ENCODE measurements around the gene TNIK.
"Not testable (repeated sequence)": the region's sequence is repeated elsewhere in the genome, so short reads cannot be mapped to it uniquely, and the experiment has no call there.

Gene TNIK

DNA sequence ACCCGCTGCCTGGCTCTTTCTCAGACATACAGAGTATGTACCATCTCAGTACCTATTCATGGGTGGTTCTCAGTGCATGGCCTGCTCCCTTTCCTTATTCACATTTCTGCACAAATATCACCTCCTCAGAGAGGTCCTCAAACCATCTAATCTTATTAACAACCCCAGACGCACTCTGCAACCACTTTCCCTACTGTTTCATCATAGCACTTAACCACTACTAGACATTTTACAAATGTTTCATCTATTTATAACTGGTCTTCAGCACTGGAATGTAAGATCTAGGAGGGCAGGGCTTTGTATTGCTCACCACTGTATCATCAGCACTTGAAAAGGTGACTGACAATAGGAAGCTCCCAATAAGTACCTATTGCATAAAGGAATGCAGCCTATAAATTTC, 45.1 kb downstream of the TNIK start:
- DNase-seq = no peak

DNA sequence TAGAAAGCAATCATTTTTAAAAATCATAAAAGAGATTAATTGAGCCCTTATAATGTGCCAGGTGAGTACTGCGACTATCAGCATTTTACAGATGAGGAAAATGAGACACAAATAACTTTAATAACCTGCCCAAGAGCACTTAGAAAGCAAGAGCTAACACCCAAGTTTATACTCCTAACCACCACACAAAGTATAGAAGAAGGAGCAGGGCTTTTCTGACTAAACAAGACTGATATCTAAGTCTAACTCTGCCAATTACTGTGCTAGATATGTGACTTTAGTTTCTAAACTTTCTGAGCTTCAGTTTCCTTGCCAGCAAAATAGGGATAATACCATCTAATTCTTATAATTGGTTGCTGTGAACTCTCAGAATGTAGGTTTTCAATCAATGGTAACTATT, 47.7 kb downstream of the TNIK start:
- no peak for DNase-seq

DNA sequence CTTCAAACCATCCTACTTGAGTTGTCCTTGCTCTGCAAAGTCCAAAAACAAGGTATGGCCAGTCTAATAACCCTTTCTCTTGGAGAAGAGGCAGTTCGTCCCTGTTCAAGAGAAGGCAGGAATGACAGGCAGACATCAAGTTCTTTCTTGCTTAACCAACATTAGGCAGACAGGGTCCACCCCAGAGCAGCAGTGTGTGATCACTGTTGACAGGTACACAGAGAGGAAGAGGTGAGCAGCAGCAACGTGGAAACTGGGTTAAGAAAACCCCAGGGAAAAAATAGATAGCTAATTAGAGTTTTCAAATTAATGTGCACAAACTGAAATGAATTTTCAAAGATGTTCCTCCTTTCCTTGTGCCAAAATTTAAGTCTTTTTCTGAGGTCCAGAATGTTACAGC, 48.2 kb downstream of the TNIK start:
- DNase-seq = no peak

DNA sequence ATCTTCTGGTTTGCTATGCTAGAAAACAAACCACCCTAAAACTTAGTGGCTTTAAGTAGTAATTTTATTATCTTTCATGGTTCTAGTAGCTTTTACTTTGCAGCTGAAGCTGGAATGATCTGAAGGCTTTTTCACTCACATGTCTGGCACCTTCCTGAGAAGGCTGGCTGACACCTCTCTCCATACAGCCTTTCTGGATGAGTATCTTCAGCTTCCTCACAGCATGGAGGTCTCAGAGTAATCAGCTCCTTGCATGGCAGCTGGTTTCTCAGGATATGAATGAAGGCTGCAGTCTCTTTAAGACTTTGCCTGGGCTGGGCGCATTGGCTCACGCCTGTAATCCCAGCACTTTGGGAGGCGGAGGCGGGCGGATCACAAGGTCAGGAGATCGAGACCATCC, 50.0 kb downstream of the TNIK start:
- DNase-seq = no peak

DNA sequence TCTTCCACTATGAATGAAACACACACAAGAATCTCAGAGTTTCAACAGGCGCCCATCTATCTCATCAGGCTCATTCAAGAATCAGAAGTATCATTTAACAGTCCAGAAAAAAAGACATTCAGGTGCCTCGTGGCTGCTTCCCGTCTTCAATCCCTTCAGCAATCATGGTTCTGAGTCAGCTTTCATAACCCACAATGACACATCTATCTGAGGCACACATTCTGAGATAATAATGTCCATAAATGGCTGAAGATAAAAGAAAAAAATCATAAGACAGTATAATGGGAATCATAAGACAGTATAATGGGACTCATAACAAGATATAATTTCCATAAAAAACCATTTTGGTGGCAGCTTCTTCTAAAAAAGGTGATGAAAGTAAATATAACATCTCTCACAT, 52.4 kb downstream of the TNIK start:
- no peak for DNase-seq

DNA sequence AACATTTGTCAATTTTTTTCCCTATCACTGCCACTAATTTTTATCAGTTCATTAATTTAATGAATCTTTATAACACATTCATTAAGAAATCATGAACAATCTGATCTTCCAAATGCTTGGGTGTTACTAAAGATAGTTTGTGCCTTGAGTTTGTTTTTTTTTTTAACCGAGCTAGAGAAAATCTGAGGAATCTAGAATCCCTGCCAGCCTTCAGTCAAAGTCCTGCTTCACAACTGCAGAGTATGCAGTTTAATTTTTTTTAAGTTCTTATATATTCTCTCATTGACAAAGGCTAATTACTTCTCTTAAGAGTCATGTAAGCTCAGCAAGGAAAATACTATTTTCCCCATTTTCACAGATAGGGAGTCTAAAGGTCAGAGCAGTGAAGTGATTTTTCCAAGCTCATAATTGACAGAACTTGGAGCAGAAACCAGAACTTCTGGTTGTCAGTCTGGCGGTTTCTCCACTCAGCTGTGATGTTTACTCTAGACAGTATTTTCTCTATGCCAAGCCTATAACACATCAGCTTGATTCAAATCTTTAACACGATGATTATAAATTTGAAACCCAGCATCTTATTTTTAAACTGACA, 55.7 kb downstream of the TNIK start:
- no peak for DNase-seq

DNA sequence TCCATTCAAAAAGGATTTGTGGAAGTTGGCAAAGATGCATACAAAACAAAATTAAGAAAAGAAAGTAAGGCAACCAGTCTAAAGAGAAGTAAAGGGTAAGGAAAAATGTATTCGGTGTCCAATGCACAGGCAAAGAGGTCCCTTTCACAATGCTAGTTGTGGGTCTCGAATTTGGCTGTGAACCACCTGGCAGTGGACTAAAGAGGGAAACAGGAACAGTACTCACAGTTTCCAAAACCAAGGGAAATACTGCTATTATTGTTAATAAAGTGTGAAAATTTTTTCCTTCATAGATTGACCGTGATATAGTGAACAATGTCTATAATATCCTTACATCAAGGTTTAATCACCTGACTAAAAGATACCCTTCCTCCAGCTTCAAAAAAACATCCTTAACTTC, 57.9 kb downstream of the TNIK start:
- DNase-seq = no peak

DNA sequence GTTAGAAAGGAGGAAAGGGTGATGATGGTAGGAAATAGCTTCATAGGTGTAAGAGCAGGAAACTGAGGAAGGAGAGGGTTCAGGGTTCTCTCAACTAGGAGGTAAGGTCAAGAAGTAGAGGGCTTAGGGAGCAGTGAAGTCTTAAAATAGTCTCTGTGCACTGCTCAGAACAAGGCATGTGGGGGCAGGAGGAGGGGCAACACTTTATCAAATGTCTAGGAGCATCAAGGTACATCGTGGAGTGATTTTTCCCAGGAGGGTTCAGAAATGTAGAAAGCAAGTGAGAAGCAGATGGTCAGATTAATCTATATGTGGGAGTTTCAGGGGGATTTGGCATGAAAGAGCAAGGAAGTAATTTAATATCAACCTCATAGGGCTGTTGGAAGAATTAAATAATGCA, 58.8 kb downstream of the TNIK start:
- no peak for DNase-seq

DNA sequence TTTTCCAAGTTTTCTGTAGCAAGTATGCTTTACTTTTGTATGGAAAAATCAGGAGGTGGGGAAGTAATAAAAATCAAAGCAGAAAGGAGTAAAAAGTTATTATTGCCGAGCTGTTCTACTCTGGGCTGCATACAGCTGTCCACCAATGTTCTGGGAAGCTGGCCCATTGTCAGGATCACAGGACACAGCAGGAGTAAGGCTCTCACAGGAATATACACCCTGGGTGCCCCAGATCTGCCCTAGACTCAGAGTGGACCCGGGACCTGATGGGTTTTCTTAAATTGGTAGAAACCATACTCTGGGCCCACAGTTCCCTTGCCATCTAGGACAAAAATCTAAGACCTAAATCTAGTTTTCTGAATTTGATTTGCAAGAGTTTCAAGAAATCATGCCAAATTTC, 60.4 kb downstream of the TNIK start:
- DNase-seq = no peak

DNA sequence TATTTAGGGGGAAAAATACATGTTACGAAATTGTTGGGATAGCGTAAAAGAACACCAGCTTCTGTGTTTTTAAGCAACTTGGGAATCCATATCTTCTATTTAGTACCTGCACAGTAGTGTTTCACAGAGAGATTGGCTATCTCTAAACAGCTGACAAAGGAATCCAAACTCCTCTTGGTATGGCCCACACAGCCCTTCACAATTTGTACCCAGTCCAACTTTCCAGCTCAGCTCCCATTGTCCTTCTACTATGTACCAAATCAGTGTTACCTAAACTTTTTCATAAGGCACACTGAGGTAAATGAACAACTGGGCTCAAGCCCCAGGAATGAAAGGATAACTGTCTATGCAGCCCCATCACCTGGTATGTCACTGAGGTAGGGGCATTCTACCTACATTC, 61.9 kb downstream of the TNIK start:
- DNase-seq = no peak

DNA sequence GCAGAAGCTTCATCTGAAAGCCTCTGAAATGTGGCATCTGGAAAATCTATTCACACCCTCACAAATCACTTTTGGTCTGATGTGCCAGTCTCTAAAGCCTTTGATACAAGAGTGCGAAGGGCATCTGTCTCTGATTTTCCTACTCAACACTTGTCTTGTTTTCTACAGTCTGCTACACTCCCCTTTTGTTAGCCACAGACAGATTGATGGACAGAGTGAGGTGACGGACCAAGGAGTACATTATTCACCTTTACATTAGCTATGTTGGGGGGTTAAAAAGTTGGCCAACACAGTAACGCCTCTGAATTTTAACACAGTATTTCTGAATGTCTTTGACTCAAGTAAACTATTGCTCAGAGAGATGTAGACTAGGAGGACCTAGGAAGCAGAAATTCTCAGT, 63.1 kb downstream of the TNIK start:
- DNase-seq = no peak

DNA sequence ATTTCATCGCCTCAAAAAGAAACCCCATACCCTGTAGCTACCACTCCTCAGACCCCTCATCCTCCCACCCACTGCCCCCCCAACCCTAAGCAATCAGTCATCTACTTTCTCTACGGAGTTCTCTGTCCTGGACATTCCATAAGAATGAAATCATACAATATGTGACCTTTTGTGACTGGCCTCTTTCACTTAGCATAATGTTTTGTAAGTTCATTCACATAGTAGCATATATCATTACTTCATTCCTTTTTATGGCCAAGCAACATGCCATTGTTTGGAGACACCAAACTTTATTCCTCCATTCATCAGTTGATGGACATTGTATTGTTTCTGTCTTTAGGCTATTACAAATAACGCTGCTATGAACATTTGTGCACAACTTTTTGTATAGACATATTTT, 64.2 kb downstream of the TNIK start:
- DNase-seq = no peak

DNA sequence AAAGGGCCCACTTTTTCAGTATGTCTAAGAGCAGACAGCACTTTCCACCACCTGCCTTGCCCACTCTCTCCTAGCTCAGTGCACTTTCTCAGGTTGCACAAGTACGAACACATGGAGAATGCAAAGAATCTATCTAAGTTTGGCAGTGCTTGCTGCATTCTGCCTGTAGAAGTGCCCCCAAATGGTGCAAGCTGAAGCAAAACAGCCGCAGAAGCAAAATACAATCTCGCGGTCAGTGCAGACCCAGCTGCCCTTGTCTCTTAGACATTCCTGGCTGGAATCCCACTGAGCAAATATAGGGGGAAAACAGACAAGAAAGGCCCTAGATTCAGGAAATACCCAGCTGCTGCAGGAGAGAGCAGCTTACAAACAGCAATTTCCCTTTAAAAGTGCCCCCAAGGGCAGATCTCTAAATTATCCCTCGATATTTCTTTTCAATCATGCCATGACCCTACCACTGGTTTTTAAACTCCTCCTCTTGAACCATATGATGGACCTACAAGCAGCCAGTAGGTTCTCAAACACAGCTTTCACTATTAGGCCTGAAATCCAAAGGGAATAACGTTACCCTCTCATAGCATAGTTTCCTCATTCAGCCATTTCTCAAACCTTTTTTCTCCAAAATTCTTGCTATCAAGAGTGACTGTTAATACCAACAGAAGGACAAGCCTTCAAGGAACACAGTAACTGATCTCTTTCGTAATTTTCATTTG, 67.0 kb downstream of the TNIK start:
- DNase-seq = no peak

DNA sequence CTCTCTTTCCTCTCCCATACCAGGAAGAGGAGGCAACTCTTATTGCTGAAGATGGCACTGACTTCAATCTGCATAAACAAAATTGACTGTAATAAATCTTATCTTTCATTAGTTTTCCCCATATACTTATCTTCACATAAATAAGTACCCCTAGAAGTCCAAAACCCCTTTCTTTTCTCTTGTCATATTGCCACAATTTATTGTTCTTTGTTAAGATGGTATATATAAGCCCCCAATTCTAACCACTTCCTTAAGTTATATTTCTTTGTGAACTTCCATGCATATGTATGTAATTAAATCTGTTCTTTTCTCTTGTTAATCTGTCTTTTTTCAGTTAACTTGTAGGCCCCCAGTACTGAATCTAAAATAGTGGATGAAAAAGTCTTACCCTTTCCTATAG, 68.8 kb downstream of the TNIK start:
- DNase-seq = no peak

DNA sequence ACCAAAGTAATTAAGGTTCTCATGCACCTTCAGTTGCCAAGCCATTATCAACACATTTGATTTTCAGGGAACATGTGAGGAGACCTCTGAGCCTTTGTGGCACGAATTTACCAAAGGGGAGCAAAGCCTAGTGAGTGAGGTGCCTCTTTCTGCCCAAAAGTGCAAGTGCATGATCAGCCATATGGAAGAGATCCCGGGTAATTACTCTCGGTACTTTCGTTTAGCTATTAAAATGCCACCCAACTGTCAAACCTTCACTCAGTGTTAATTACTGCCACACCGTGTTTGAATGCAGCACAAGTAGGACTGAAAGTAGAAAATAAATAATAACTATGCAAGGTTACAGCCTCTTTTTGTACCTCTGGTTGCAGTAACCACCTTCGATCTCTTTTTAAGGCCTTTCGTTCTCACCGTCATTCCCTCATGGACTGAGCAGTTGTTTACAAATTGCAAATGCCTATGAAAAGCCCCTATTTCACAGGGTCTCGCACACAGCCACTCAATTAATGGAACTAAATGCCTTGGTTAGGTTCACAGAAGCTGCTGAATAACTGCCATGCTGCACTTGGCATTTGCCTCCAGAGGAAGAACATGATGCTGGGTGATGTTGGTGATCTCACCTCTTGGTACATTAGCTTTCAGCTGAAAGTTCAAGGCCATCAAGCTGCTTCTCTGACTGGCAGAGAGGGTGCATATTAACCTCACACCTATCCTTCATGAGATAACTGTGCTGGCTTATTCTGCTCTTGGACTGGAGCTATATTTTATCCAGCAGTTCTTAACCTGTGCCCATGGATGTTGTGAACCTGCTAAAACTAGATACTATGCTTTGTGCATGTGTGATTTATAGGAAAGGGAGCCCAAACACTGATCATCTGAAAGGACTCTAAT, 69.9 kb downstream of the TNIK start:
- DNase-seq = no peak

DNA sequence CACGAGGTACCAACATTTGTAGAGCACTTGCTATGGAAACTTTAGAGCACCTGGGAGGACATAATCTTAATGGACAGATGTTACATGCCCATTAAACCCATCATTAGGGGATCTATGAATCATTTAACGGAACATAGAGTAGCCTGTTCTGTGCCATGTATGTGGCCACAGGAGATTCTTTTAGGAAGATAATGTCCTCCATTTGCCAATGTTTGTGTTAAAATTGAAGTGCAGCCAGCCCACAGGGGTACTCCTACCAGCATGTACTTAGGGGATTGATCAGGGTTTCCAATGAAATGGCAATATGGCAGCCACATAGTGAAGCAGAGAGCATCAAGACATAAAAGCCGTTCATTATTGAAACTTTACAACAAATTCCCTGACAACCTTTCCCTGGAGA, 70.7 kb downstream of the TNIK start:
- DNase-seq = no peak

DNA sequence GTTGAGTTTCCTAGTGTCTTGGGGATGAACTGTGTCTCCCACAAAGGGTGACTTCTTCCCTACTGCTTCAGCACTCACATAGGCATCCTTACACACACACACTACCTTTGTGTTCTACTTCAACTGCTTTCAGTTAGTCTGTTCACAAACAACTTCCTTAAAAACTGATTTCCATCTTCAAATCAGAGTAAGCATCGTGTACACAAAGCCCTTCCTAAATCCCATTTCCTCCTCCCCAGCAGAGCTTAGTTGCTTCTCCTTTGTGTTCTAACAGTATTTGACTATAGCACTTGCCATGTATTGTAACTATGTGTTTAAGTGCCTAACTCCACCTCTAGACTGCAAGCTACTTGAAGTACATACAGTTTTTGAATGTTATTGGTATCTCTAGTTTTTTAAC, 71.7 kb downstream of the TNIK start:
- no peak for DNase-seq

DNA sequence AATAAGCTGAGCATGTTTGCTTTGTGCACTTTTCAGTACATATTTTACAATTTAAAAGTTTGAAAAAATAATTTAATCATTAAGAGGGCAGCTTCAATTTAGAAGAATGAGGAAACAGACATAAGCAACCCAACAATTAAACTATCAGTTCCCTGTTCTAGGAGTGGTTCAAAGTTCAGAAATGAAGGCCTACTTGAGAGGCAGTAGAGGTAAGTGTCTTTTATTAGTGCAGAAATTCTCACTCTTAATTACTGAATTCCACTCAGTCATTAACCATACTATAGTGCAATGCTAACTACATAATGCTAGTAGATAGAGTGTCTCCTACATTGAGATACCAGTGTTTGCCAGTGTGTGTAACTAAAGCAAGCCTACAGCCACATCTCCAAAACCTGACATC, 73.1 kb downstream of the TNIK start:
- no peak for DNase-seq

DNA sequence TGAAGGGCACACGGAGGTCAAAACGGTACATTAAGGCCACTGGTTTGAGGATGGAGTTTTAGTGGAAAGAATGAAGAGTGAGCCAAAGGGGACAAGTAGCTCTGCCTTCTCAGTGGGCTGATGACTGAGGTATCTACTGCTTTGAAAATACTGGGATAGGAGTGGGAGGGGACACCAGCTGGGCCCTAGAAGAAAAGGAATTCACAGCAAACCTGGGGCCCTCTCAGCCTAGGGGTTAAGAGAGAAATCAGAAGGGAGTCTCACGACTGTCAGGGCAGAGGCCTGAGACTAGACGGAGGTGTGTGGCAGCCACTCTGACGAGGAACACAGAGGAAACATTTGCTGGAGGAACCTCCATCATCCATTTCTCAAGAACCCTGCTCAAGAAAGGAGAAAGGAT, 75.1 kb downstream of the TNIK start:
- DNase-seq = no peak

DNA sequence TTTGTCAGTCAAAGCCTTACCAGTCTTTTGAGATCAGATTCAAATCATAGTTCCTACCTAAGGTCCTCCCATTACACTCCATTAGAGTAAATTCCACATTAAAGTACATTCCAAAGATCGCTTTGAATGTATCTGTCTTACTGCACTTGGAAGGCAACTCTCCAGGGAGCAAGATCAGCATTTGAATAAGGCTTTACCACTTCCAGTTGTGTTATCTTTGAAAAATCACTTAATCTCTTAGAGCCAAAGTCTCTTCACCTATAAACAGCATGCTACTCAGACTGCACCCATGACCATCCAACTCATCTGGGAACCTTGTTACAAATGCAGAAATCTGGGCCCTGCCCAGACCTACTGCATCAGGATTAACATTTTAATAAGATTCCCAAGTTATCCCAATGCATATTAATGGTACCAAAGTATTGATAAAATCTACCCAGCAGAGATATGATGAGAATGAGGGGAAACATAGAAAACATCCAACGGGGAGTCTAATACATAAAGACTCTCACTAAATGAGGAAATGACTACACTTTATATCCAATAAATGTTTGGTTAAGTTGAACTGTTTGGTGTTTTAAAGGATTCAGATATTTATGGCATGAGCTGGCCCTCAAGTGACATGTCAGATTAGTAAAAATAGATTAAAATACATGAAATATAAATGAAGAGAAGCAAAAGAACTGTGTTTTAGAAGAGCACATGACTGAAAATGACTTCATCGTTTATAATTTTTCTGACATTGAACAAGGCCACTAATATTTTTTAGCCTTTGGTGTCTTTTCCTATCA, 75.9 kb downstream of the TNIK start:
- no peak for DNase-seq

DNA sequence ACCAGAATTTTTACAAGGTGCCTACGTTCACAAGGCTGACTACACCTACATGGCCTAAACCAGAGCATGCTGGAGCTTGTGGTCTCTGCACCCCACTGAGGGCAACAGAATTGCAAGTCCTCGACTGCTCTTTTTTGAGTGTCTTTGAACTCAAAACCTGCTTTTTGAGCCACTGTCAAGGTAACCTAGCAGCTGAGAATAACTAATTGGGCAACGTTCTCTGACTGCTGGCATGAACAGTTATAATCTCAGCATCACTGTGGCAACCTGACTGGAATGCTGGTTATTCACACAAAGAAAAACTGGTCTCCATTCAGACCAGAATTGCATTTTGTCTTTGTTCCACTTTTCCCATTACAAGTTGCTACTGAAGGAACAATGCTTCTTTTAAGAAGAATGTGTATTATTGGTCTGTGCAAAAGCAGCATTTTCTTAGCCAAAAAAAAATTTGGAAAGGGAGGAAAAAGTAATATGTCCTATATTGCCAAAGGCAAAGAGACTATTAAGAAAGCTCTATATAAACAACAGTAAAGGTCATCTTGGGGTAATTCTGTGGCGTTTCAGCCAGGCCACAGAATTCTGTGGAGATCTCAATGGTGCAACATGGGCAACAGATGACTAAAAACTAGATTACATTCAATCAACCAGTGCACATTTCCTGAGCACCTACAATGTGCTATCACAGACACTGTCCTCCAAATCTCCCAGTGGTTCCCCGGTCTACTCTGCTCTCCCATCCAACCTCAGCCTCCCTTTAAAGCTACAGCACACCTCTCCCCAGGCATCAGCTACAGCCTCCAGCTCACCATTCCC, 76.8 kb downstream of the TNIK start:
- no peak for DNase-seq

DNA sequence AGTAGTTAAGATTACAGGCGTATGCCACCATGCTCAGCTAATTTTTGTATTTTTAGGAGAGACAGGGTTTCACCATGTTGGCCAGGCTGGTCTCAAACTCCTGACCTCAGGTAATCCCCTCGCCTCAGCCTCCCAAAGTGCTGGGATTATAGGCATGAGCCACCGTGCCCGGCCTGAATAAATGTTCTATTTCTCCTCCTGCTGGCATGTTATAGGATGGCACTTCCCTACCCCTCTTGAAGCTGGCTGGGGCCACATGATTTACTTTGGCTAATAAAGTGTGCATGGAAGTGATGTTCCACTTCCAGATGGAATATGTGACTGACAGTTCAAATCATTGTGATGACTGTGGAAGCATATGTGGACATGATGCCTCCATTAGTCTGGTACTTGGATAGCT, 77.9 kb downstream of the TNIK start:
- not testable (repeated sequence) for DNase-seq

All from NCI-H510A treated with DMSO at 0.1 percent for 48 hours (cell line).